Measurements from ENCODE around the gene AAK1.

- no peak for TF ChIP-seq CTCF (IDR thresholded peaks at IDR 0.05; ENCODE audit: low read depth, low read length, poor library complexity, severe bottlenecking)
- TF ChIP-seq EZH2phosphoT487 (IDR thresholded peaks at IDR 0.05; ENCODE audit: borderline replicate concordance, low read length): no peak
Measured at GRCh38 chr2:69553991-69554390, 89.5 kb downstream of the AAK1 start.

Measured in DOHH2 (cell line).